ENCODE measurements around the gene DDI2.

DNA sequence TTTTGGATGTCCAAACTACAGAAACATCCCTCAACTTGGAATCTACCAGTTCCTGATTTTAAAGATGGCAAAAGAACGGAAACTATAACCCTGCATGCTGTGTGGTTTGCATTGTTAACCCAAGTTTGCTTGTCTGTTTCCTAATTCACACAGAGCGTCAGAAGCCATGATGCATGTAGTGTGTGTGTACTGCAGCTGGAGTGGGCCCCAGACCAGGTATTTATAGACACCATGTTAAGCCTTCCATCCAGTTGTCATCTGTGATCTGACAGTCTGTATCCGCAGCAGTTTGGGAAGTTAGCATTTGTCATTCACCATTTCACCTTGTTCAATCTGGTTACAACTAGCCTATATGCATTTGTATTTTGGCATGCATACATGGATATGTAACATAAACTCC is 39.2 kb downstream of the DDI2 start:
- TF ChIP-seq, protein P1, sequence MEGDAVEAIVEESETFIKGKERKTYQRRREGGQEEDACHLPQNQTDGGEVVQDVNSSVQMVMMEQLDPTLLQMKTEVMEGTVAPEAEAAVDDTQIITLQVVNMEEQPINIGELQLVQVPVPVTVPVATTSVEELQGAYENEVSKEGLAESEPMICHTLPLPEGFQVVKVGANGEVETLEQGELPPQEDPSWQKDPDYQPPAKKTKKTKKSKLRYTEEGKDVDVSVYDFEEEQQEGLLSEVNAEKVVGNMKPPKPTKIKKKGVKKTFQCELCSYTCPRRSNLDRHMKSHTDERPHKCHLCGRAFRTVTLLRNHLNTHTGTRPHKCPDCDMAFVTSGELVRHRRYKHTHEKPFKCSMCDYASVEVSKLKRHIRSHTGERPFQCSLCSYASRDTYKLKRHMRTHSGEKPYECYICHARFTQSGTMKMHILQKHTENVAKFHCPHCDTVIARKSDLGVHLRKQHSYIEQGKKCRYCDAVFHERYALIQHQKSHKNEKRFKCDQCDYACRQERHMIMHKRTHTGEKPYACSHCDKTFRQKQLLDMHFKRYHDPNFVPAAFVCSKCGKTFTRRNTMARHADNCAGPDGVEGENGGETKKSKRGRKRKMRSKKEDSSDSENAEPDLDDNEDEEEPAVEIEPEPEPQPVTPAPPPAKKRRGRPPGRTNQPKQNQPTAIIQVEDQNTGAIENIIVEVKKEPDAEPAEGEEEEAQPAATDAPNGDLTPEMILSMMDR (optimal IDR thresholded peaks at IDR 0.05 in 1 of 3, IDR thresholded peaks at IDR 0.05 in 1 of 3, conservative IDR thresholded peaks at IDR 0.05 in 1 of 3; ENCODE audit: extremely low read depth in 1 of 3, insufficient read depth in 2 of 3, low read length in 3 of 3) = no peak
- no peak for TF ChIP-seq EZH2 (IDR thresholded peaks at IDR 0.05; ENCODE audit: low read length)

All from keratinocyte (primary cell).